ENCODE measurements around the gene HSPA6.
A peak's percentile ranks its signal among the peaks of the same experiment; 100 is the strongest.

- TF ChIP-seq CTCF (IDR thresholded peaks at IDR 0.05) (peak in 5 of 7 experiments; percentile 57 to 88 (median 67)), POLR2A (IDR thresholded peaks at IDR 0.05) (no peak), EP300 (IDR thresholded peaks at IDR 0.05) (no peak), POLR2AphosphoS5 (IDR thresholded peaks at IDR 0.05) (no peak)
These were observed 37.3 kb upstream of the HSPA6 start for GRCh38 chr1:161486806-161487741.
